Heart right ventricle (tissue), 16 donors: Measurements from ENCODE around the gene ANK3. TPM values are rescaled to one million over a fixed set of nuclear protein-coding genes. Genes with fewer than 3 reads are reported as not detected.
A peak's percentile ranks its signal among the peaks of the same experiment; 100 is the strongest.

Source experiments
- ATAC-seq, 8 donors: fragments of 200-7000 bp; cut with Tn5 transposase; one replicate each; pipeline ENCODE4 v1.9.1; 2020; ENCODE audit warnings: mild to moderate bottlenecking in 8 of 8, moderate library complexity in 8 of 8, moderate number of reproducible peaks in 1 of 8
- DNase-seq, 2 donors: peaks; one replicate each; pipeline ENCODE4 v3.0.0-alpha.2; 2020
- H3K27ac ChIP-seq, 10 donors: fragments of 200-600 bp; sonication (generic) in 2 of 10; one replicate each; pipeline versions ENCODE4 v1.5.0 to v1.8.0; 2020 to 2022; ENCODE audit warnings: mild to moderate bottlenecking in 3 of 10
- H3K27me3 ChIP-seq, 7 donors: fragments of 200-600 bp; one replicate each; pipeline ENCODE4 v1.8.0; 2021 to 2022; ENCODE audit warnings: mild to moderate bottlenecking in 2 of 7
- H3K36me3 ChIP-seq, 9 donors: fragments of 200-600 bp; sonication (generic) in 1 of 9; one replicate each; pipeline versions ENCODE4 v1.5.0 to v1.8.0; 2020 to 2022; ENCODE audit warnings: mild to moderate bottlenecking in 2 of 9
- H3K4me1 ChIP-seq, 9 donors: fragments of 200-600 bp; sonication (generic) in 1 of 9; one replicate each; pipeline versions ENCODE4 v1.5.0 to v1.8.0; 2020 to 2022; ENCODE audit warnings: mild to moderate bottlenecking in 4 of 9
- H3K4me3 ChIP-seq, 10 donors: fragments of 200-600 bp; sonication (generic) in 2 of 10; one replicate each; pipeline versions ENCODE4 v1.5.0 to v1.8.0; 2020 to 2022; ENCODE audit warnings: mild to moderate bottlenecking in 7 of 10, moderate library complexity in 2 of 10
- H3K9me3 ChIP-seq, 11 donors: fragments of 200-600 bp in 10 of 11; sonication (generic) in 2 of 11; one replicate each; pipeline versions ENCODE4 v1.5.0 to v1.8.0; 2013 to 2022; ENCODE audit warnings: mild to moderate bottlenecking in 2 of 11, control low read depth in 1 of 11, moderate library complexity in 1 of 11
- CTCF ChIP-seq, 9 donors: fragments of 200-600 bp; sonication (generic) in 2 of 9; IDR thresholded peaks; one replicate each; pipeline versions ENCODE4 v1.5.0 to v1.8.0; 2021 to 2022; ENCODE audit warnings: antibody characterized with exemption in 9 of 9, mild to moderate bottlenecking in 5 of 9, moderate library complexity in 1 of 9
- WGBS, 2 donors: extraction: QIAGEN DNeasy Blood & Tissue Kit; methylation state at CpG; one replicate each; pipeline ENCODE4 v1.1.7; 2013; ENCODE audit warnings: inconsistent platforms in 1 of 2; 5-methylcytosine and 5-hydroxymethylcytosine counted together
- intact Hi-C, 10 donors: fragments of 100-400 bp; cut with DNase I; formaldehyde crosslinking; loops; one replicate each; pipeline versions ENCODE4 v1.11.1 to v1.14.2; 2022
- polyA plus RNA-seq, 2 donors: library from polyadenylated mRNA; stranded (reverse); fragments of 200-250 nt; gene quantifications; one replicate each; pipeline ENCODE4 v1.2.3, GENCODE V29; 2013
- total RNA-seq, 10 donors: library from RNA; stranded (reverse); fragmentation: NEBNext Ultra II Directional in 3 of 10; extraction: Animal tissue kit (Norgen Biotek cat#: 25700) in 3 of 10; gene quantifications; one replicate each; pipeline versions ENCODE4 v1.2.1 to v1.2.4, GENCODE V29; 2021 to 2023
- donor health status: Arrhythmogenic right ventricular cardiomyopathy.
- donor health status: ischemic (EF 13 %, LVEDD 7.1; RV severe dilation, severe dysfunction).
- donor health status: healthy with polysubstance abuse.
- donor health status: DM: no; HTN: yes; CAD: no.
- donor health status: DM: no; HTN: no; CAD: no.
- donor health status: ischemic (EF 25% LVEDD 6.9; RV normal size, moderate dysfunction).
- donor health status: ischemic (EF 25% LVEDD 5.7; RV mildly dilated, moderate dysfunction).
- donor health status: healthy.
- donor health status: DM: yes; HTN: yes; CAD: no.
- donor health status: Ischemic cardiomyopathy.
- donor health status: ischemic (EF 35%, LVEDD 5.7; RV mildly dilated, moderate dysfunction).
- donor health status: nonischemic (EF 11% LVEDD 7.7; RV severe dilation, severe dysfunction).
- donor health status: DM: yes; HTN: yes; CAD: no.
- donor health status: PGD.
- donor health status: ischemic (EF 29% LVEDD 5.4; RV normal size, mild dysfunction).
- donor health status: nonischemic (EF 23%, LVEDD 6.1; RV moderate dilation, normal function).

Gene ANK3
- total and polyA plus RNA-seq, 12 donors, result 34.4 to 287 (median 245) TPM

- Histone ChIP-seq H3K27me3 (no peaks in the 10 kb centered on the region), H3K27ac (no peak overlapping the region), H3K9me3 (no peaks in the 10 kb centered on the region), H3K4me3 (no peak overlapping the region), H3K36me3 (peaks cover 0 to 24% (median 5%) of the 10 kb centered on the region in 9 donors), H3K4me1 (peaks cover 0 to 6% (median 0%) of the 10 kb centered on the region in 9 donors)
- intact Hi-C loops, result loop anchor here in 8 of 10 donors (2.0 to 10.0 kb wide), 7 partner anchors 103 to 545 kb away; no protein-coding TSS in a partner anchor
- WGBS, 2 donors, result 68 to 72% methylated on average over 4 of the region's 4 CpGs
- TF ChIP-seq CTCF (IDR thresholded peaks at IDR 0.05), result no peak
- ATAC-seq, result no peak
- DNase-seq, result no peak
These were observed 287.9 kb downstream of the ANK3 start for GRCh38 chr10:60101821-60102220.

- H3K4me3 ChIP-seq, result no peak overlapping the region
- H3K27me3 ChIP-seq, result no peaks in the 10 kb centered on the region
- peaks cover 0 to 4% (median 0%) of the 10 kb centered on the region in 9 donors for H3K4me1 ChIP-seq
- intact Hi-C loops, result loop anchor here (2.0 to 10.0 kb wide), 8 partner anchors 105 to 555 kb away; no protein-coding TSS in a partner anchor
- 63 to 68% methylated on average over 2 of the region's 2 CpGs for WGBS, 2 donors
- peaks cover 0 to 19% (median 0%) of the 10 kb centered on the region in 9 donors for H3K36me3 ChIP-seq
- peak in 8 of 9 donors; percentile 36 to 72 (median 64) for TF ChIP-seq CTCF (IDR thresholded peaks at IDR 0.05)
- peak in 7 of 8 donors; percentile 25 to 75 (median 56) for ATAC-seq
- H3K9me3 ChIP-seq, result no peaks in the 10 kb centered on the region
- H3K27ac ChIP-seq, result no peak overlapping the region
- DNase-seq, result peak in 1 of 2 donors; percentile 9
These were observed 289.5 kb downstream of the ANK3 start for GRCh38 chr10:60099998-60100747.

GRCh38 chr10:60098677-60099601 is 290.7 kb downstream of the ANK3 start:
- intact Hi-C loops, result loop anchor here in 4 of 10 donors (5.0 to 10.0 kb wide), 4 partner anchors 108 to 556 kb away; no protein-coding TSS in a partner anchor
- ATAC-seq, result peak in 3 of 8 donors; percentile 16 to 38 (median 34)

More at GRCh38 chr10:60098677-60099601, 290.7 kb downstream of the ANK3 start:
- Histone ChIP-seq H3K27me3 (no peaks in the 10 kb centered on the region), H3K9me3 (no peaks in the 10 kb centered on the region), H3K4me3 (no peak overlapping the region), H3K4me1 (peaks cover 0 to 4% (median 0%) of the 10 kb centered on the region in 9 donors), H3K27ac (no peak overlapping the region), H3K36me3 (peaks cover 0 to 13% (median 0%) of the 10 kb centered on the region in 9 donors)
- 50 to 62% methylated on average over 4 of the region's 4 CpGs for WGBS, 2 donors
- TF ChIP-seq CTCF (IDR thresholded peaks at IDR 0.05), result peak in 4 of 9 donors; percentile 16 to 39 (median 20)
- DNase-seq, result no peak
